ENCODE data around the gene ZNF557. TPM values are rescaled to one million over a fixed set of nuclear protein-coding genes. Genes with fewer than 3 reads are reported as not detected.
"Not testable (repeated sequence)": the region's sequence is repeated elsewhere in the genome, so short reads cannot be mapped to it uniquely, and the experiment has no call there.

Gene ZNF557
- 1 to 10 TPM; 3.4 to 5.8 (median 4.2) TPM for total RNA-seq
- 1 to 10 TPM; 1.1 to 2.5 TPM for polyA plus RNA-seq
- long read RNA-seq, donor 1, full-length matches to known transcripts: 1 of 2 reads
- long read RNA-seq, donor 1, partial matches to known transcripts: 0 of 2 reads
- long read RNA-seq, donor 1, other reads (novel, unspliced or antisense): 1 of 2 reads
- long read RNA-seq, donor 2, transcript ZNF557-201 (8 exons, 2,268 nt): major isoform, 7 of 8 reads
- long read RNA-seq, donor 2, partial matches to known transcripts: 0 of 8 reads
- long read RNA-seq, donor 2, other reads (novel, unspliced or antisense): 1 of 8 reads
- long read RNA-seq, donor 3, full-length matches to known transcripts: 4 of 5 reads
- long read RNA-seq, donor 3, partial matches to known transcripts: 0 of 5 reads
- long read RNA-seq, donor 3, other reads (novel, unspliced or antisense): 1 of 5 reads

DNA sequence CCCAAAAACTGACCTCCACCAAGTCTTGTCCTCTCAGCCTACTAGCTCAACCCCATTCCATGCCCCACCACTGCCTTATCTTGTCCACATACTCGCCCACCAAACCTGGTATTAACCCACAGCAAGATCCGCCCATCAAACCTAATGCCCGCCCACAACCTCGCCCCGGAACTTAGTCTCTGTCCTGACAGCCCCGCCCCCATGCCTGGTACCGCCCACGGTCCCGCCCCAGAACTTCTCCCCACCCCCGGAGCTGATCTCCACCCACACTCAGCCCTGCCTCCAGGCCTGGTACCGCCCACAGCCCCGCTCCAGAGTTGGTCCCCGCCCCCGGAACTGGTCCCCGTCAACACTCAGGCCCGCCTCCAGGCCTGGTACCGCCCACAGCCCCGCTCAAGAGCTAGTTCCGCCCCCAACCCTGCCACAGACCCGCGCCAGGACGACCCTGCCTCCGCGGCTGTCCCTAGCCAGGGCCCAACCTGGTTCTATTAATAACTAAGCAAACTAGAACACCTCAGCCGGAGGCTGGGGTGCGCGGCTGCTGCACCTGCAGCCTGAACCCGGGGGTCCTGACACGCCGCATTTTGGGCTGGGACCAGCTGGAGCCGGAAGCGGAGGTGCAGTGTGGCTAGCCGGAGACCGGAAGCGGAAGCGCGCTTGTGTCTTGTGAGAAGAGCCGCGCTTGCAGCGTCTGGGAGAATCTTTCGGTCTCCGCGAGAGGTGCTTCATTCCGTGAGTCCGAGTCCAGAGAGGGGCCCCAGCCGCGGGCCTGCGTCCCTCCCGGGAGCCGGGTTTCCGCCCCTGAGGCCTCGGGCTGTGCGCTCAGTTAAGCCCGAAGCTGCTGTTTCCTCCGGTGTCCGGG lies at the start of gene ZNF557:
Gene ZNF557 (plus strand): TSS at position 662 of the 862 bp plus-strand sequence. CDS start 5,372 bp downstream, outside the sequence.
- peaks cover 0 to 15% (median 10%) of the 10 kb centered on the region in 9 donors for H3K4me1 ChIP-seq

DNA sequence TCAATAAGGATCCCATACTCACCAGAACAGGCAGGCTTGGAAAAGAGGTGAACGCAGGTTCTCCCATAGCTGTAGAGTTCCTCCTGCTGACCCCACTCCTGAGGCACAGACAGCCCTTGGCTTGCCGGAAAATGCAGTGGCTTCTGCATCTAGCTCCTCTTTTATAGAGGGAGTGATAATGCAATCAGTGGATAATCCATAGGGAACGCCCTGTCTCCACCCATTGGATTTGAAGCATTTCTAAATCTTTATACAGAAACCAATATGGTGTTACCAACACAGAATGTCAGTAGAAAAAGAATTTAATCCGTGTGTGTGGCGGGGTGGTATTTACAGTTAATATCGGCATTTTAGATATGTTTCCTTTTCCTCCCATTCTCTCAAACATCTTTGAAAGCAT lies 48.2 kb upstream of the ZNF557 start, which contains the start of gene MBD3L2B:
Gene MBD3L2B (minus strand): TSS at position 101 of the 400 bp plus-strand sequence. CDS start 34 bp downstream, at position 67.
- H3K27me3 ChIP-seq: peaks cover 0 to 15% (median 4%) of the 10 kb centered on the region in 7 donors
- H3K27ac ChIP-seq; ATAC-seq; H3K36me3 ChIP-seq; H3K4me3 ChIP-seq; H3K4me1 ChIP-seq; intact Hi-C loops (cut with DNase I); H3K9me3 ChIP-seq; DNase-seq: not testable (repeated sequence)
- no CpG with 5 or more reads among the region's 6 CpGs for WGBS, 2 donors

More for the DNA sequence above, at the start of gene ZNF557:
- H3K36me3 ChIP-seq: peaks cover 0 to 39% (median 36%) of the 10 kb centered on the region in 9 donors
- H3K27me3 ChIP-seq: no peaks in the 10 kb centered on the region
- peaks cover 0 to 8% (median 0%) of the 10 kb centered on the region in 11 donors for H3K9me3 ChIP-seq
- peak within 1 kb of the TSS; percentile 74 to 99 (median 87) for H3K4me3 ChIP-seq
- H3K27ac ChIP-seq: peak within 1 kb of the TSS; percentile 53 to 93 (median 84)
- TF ChIP-seq, protein P1, sequence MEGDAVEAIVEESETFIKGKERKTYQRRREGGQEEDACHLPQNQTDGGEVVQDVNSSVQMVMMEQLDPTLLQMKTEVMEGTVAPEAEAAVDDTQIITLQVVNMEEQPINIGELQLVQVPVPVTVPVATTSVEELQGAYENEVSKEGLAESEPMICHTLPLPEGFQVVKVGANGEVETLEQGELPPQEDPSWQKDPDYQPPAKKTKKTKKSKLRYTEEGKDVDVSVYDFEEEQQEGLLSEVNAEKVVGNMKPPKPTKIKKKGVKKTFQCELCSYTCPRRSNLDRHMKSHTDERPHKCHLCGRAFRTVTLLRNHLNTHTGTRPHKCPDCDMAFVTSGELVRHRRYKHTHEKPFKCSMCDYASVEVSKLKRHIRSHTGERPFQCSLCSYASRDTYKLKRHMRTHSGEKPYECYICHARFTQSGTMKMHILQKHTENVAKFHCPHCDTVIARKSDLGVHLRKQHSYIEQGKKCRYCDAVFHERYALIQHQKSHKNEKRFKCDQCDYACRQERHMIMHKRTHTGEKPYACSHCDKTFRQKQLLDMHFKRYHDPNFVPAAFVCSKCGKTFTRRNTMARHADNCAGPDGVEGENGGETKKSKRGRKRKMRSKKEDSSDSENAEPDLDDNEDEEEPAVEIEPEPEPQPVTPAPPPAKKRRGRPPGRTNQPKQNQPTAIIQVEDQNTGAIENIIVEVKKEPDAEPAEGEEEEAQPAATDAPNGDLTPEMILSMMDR (IDR thresholded peaks at IDR 0.05): no peak
- 0 to 1% methylated on average over 55 to 56 of the region's 56 CpGs for WGBS, 2 donors
- DNase-seq: peak; percentile 99
- intact Hi-C loops (cut with DNase I): loop anchor here in 1 of 10 donors (10.0 kb wide), 1 partner anchor 334 kb away; the partner anchor contains the start of genes GPR108 and TRIP10
- ATAC-seq: peak; percentile 100

DNA sequence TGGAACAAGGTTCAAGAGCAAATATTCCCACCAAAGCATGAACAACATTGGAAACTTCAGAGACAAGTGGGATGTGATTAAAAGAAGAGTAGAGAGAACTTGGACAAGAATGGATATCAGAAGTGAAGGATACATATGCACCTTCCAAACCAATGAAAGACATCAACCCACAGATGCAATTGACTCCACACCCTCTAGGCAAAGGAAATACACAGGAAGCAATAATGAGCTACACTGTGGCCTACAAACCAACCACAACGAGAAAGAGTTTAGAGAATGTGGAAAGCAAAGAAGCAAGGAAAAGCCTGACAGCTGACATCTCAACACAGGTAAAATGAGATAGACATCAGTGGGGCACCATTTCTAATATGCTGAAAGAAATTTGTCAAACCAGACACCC lies 40.7 kb upstream of the ZNF557 start:
- intact Hi-C loops (cut with DNase I); H3K4me1 ChIP-seq; H3K9me3 ChIP-seq; ATAC-seq; H3K4me3 ChIP-seq; DNase-seq; H3K36me3 ChIP-seq; H3K27ac ChIP-seq; H3K27me3 ChIP-seq: not testable (repeated sequence)
- no CpG with 5 or more reads among the region's 1 CpG for WGBS, 2 donors

DNA sequence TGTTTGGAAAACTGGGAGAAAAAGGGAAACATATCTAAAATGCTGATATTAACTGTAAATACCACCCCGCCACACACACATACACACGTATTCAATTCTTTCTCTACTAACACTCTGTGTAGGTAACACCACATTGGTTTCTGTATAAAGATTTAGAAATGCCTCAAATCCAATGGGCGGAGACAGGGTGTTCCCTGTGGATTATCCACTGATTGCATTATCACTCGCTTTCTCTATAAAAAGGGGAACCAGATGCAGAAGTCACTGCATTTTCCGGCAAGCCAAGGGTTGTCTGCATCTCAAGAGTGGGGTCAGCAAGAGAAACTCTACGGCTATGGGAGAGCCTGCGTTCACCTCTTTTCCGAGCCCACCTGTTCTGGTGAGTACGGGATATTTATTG lies 39.2 kb upstream of the ZNF557 start, which contains the start of gene MBD3L5:
Gene MBD3L5 (plus strand): TSS at position 301 of the 400 bp plus-strand sequence. CDS start 34 bp downstream, at position 335.
- DNase-seq; intact Hi-C loops (cut with DNase I): not testable (repeated sequence)

DNA sequence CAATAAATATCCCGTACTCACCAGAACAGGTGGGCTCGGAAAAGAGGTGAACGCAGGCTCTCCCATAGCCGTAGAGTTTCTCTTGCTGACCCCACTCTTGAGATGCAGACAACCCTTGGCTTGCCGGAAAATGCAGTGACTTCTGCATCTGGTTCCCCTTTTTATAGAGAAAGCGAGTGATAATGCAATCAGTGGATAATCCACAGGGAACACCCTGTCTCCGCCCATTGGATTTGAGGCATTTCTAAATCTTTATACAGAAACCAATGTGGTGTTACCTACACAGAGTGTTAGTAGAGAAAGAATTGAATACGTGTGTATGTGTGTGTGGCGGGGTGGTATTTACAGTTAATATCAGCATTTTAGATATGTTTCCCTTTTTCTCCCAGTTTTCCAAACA lies 29.4 kb upstream of the ZNF557 start, which contains the start of gene MBD3L4:
Gene MBD3L4 (minus strand): TSS at position 101 of the 400 bp plus-strand sequence. CDS start 35 bp downstream, at position 66.
- H3K27ac ChIP-seq; DNase-seq; H3K9me3 ChIP-seq; intact Hi-C loops (cut with DNase I); H3K27me3 ChIP-seq; ATAC-seq; H3K36me3 ChIP-seq; H3K4me3 ChIP-seq; H3K4me1 ChIP-seq: not testable (repeated sequence)
- no CpG with 5 or more reads among the region's 9 CpGs for WGBS, 2 donors

More for the DNA sequence above, 39.2 kb upstream of the ZNF557 start, which contains the start of gene MBD3L5:
- not testable (repeated sequence) for H3K4me1 ChIP-seq, H3K27me3 ChIP-seq, H3K27ac ChIP-seq, H3K9me3 ChIP-seq, H3K36me3 ChIP-seq, H3K4me3 ChIP-seq, ATAC-seq
- WGBS, 2 donors: no CpG with 5 or more reads among the region's 9 CpGs

DNA sequence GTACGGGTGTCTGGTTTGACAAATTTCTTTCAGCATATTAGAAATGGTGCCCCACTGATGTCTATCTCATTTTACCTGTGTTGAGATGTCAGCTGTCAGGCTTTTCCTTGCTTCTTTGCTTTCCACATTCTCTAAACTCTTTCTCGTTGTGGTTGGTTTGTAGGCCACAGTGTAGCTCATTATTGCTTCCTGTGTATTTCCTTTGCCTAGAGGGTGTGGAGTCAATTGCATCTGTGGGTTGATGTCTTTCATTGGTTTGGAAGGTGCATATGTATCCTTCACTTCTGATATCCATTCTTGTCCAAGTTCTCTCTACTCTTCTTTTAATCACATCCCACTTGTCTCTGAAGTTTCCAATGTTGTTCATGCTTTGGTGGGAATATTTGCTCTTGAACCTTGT lies 27.9 kb upstream of the ZNF557 start:
- WGBS, 2 donors: no CpG with 5 or more reads among the region's 2 CpGs
- H3K27ac ChIP-seq, ATAC-seq: not testable (repeated sequence)

DNA sequence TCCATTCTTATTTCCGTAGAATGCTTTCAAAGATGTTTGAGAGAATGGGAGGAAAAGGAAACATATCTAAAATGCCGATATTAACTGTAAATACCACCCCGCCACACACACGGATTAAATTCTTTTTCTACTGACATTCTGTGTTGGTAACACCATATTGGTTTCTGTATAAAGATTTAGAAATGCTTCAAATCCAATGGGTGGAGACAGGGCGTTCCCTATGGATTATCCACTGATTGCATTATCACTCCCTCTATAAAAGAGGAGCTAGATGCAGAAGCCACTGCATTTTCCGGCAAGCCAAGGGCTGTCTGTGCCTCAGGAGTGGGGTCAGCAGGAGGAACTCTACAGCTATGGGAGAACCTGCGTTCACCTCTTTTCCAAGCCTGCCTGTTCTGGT lies 20.5 kb upstream of the ZNF557 start, which contains the start of gene MBD3L2:
Gene MBD3L2 (plus strand): TSS at position 301 of the 400 bp plus-strand sequence. CDS start 53 bp downstream, at position 354.
- intact Hi-C loops (cut with DNase I); H3K27me3 ChIP-seq; H3K27ac ChIP-seq; H3K9me3 ChIP-seq; ATAC-seq; H3K4me1 ChIP-seq; H3K36me3 ChIP-seq; DNase-seq; H3K4me3 ChIP-seq: not testable (repeated sequence)
- WGBS, 2 donors: no CpG with 5 or more reads among the region's 7 CpGs

More for the DNA sequence above, 27.9 kb upstream of the ZNF557 start:
- H3K4me1 ChIP-seq; intact Hi-C loops (cut with DNase I); H3K27me3 ChIP-seq; H3K36me3 ChIP-seq; H3K9me3 ChIP-seq; H3K4me3 ChIP-seq; DNase-seq: not testable (repeated sequence)

DNA sequence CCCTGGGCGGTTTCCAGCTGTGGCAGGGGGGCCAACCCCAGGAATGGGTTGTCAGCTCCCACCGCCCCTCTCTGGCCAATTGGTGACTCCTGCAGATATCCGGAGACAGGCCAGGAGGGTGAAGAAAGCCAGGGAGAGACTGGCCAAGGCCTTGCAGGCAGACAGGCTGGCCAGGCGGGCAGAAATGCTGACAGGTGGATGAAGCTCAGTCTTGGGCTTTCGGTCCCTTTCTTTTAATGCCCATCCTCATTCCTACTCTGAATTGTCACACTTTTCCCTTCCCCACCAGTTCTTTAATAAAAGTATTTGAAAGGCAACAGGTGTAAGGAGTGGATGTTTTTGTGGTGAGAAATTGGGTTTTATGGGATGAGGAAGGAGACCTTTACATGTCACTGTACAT lies 18.1 kb upstream of the ZNF557 start:
- intact Hi-C loops (cut with DNase I): not testable (repeated sequence)

DNA sequence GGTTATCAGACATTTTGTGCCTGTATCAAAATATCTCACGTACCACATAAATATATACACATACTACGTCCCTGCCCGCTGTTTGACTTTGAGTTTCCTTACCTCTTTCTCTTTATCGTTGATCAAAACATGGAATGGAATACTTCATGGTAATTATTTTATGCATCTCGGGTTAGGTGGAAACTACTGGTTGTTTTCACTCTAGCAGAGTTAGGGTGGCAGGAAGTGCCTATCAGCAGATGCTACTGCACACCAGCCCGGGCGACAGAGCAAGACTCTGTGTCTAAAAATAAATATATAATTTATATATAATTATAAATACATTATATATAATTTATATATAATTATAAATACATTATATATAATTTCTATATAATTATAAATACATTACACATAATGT lies 16.6 kb upstream of the ZNF557 start:
- WGBS, 2 donors: 81 to 82% methylated on average over 7 of the region's 7 CpGs
- DNase-seq; H3K27me3 ChIP-seq; H3K27ac ChIP-seq; H3K4me1 ChIP-seq; H3K36me3 ChIP-seq; H3K9me3 ChIP-seq; ATAC-seq; H3K4me3 ChIP-seq; intact Hi-C loops (cut with DNase I): not testable (repeated sequence)

More for the DNA sequence above, 18.1 kb upstream of the ZNF557 start:
- H3K4me3 ChIP-seq, H3K9me3 ChIP-seq, H3K27me3 ChIP-seq, H3K36me3 ChIP-seq, H3K27ac ChIP-seq, ATAC-seq, H3K4me1 ChIP-seq, DNase-seq: not testable (repeated sequence)
- WGBS, 2 donors: 76 to 83% methylated on average over 2 of the region's 5 CpGs
